HCT116 (cell line): ENCODE results near the gene POC1A. TPM values are rescaled to one million over a fixed set of nuclear protein-coding genes. Genes with fewer than 3 reads are reported as not detected.

ENCODE experiments used
- ATAC-seq: fragments of 200-7000 bp; cut with Tn5 transposase; 2 replicates; pipeline ENCODE4 v1.9.1; 2020; ENCODE audit warnings: mild to moderate bottlenecking, moderate library complexity
- BruUV-seq: library from RNA; stranded (reverse); fragments of 400-500 nt; replicated peaks from 2 replicates; lab custom pipeline; 2021; lab: Mats Ljungman, UMichigan
- CTCF ChIA-PET: fragments of 300-600 bp; sonication (Branson Sonifier 250); formaldehyde crosslinking; loops from one replicate; lab custom pipeline; 2021; ENCODE audit warnings: antibody characterized with exemption; lab: Charles Lee
- POLR2A ChIA-PET: fragments of 300-600, 350-600 bp; sonication (Branson Sonifier 250); formaldehyde crosslinking; loops from one replicate; lab custom pipeline; 2021; ENCODE audit warnings: antibody characterized with exemption; lab: Charles Lee
- RAD21 ChIA-PET, 2 experiments: fragments of 300-600 bp; sonication (Branson Sonifier 250); formaldehyde crosslinking; loops; one replicate each; lab custom pipeline; 2023; ENCODE audit warnings: low total read pairs in 2 of 2; ENCODE audit not compliant: uncharacterized antibody in 2 of 2, unreplicated experiment in 2 of 2, low non-redundant PET in 1 of 2; lab: Charles Lee
- DNase-seq: peaks from one replicate; pipeline ENCODE4 v3.0.0-alpha.2; 2010; ENCODE audit warnings: low read depth, low spot score
- H2AFZ ChIP-seq: fragments of 200-600 bp; shearing (Covaris generic), sonication (generic); 2 replicates; pipeline ENCODE4 v1.6.1; 2017; ENCODE audit warnings: low read depth, mixed run types, mixed read lengths, antibody characterized with exemption, low read length; ENCODE audit not compliant: poor library complexity, severe bottlenecking
- H3K27ac ChIP-seq: 2 replicates; pipeline ENCODE4 v1.5.1; 2012; ENCODE audit warnings: low read depth, low read length
- H3K27me3 ChIP-seq: fragments of 200-600 bp; sonication (generic); 2 replicates; pipeline ENCODE4 v1.6.1; 2016; ENCODE audit warnings: mixed run types, low read length, mixed read lengths; ENCODE audit not compliant: insufficient read depth
- H3K36me3 ChIP-seq, 2 experiments: fragments of 200-500 bp in 1 of 2; fragments of 200-600 bp in 1 of 2; sonication (Bioruptor generic) in 1 of 2; sonication (generic) in 1 of 2; 2 replicates each; pipeline versions ENCODE4 v1.5.1 to v1.6.1; 2014 to 2016; ENCODE audit warnings: low read length in 2 of 2, inconsistent platforms in 1 of 2, mixed read lengths in 1 of 2, mixed run types in 1 of 2; ENCODE audit not compliant: insufficient read depth in 2 of 2, control insufficient read depth in 1 of 2
- H3K4me1 ChIP-seq, 2 experiments: fragments of 200-600 bp in 1 of 2; sonication (generic) in 1 of 2; 2 replicates each; pipeline versions ENCODE4 v1.5.1 to v1.6.1; 2012 to 2017; ENCODE audit warnings: low read length in 2 of 2, inconsistent platforms in 1 of 2, mild to moderate bottlenecking in 1 of 2, mixed read lengths in 1 of 2, mixed run types in 1 of 2, moderate library complexity in 1 of 2; ENCODE audit not compliant: insufficient read depth in 2 of 2, control insufficient read depth in 1 of 2
- H3K4me2 ChIP-seq: fragments of 200-600 bp; sonication (generic); 2 replicates; pipeline ENCODE4 v1.6.1; 2017; ENCODE audit warnings: mixed run types, low read length, mixed read lengths
- H3K4me3 ChIP-seq, 2 experiments: fragments of 200-600 bp in 1 of 2; sonication (generic) in 1 of 2; replicated peaks in 1 of 2; 2 replicates each; pipeline ENCODE4 v1.5.1; 2011 to 2016; ENCODE audit warnings: low read length in 2 of 2, control low read depth in 1 of 2, low read depth in 1 of 2, mild to moderate bottlenecking in 1 of 2, mixed read lengths in 1 of 2, mixed run types in 1 of 2
- H3K79me2 ChIP-seq: fragments of 200-600 bp; sonication (generic); 2 replicates; pipeline ENCODE4 v1.6.1; 2017; ENCODE audit warnings: mild to moderate bottlenecking, mixed run types, low read length, moderate library complexity, mixed read lengths; ENCODE audit not compliant: insufficient read depth
- H3K9ac ChIP-seq: fragments of 200-600 bp; sonication (generic); 2 replicates; pipeline ENCODE4 v1.6.1; 2016; ENCODE audit warnings: low read length, mixed read lengths
- H3K9me2 ChIP-seq: fragments of 200-600 bp; sonication (generic), shearing (Covaris generic); 2 replicates; pipeline ENCODE4 v1.6.1; 2017; ENCODE audit warnings: mixed run types, mild to moderate bottlenecking, moderate library complexity; ENCODE audit not compliant: insufficient read depth
- H3K9me3 ChIP-seq, 2 experiments: fragments of 200-500 bp in 1 of 2; fragments of 200-600 bp in 1 of 2; sonication (Bioruptor generic) in 1 of 2; sonication (generic) in 1 of 2; 2 replicates each; pipeline ENCODE4 v1.6.1; 2014 to 2017; ENCODE audit warnings: low read length in 2 of 2, mixed read lengths in 2 of 2, inconsistent platforms in 1 of 2, low read depth in 1 of 2, mild to moderate bottlenecking in 1 of 2, mixed run types in 1 of 2, moderate library complexity in 1 of 2; ENCODE audit not compliant: control insufficient read depth in 1 of 2, insufficient read depth in 1 of 2
- H4K20me1 ChIP-seq: fragments of 200-600 bp; sonication (generic), shearing (Covaris generic); 2 replicates; pipeline ENCODE4 v1.6.1; 2017; ENCODE audit warnings: mixed run types, mild to moderate bottlenecking, moderate library complexity; ENCODE audit not compliant: insufficient read depth
- CBX3 ChIP-seq: IDR thresholded peaks from 2 replicates; pipeline ENCODE4 v1.6.1; 2012; ENCODE audit warnings: low read depth
- CTCF ChIP-seq, 3 experiments: fragments of 200-600 bp in 1 of 3; sonication (generic) in 1 of 3; IDR thresholded peaks in 2 of 3; conservative IDR thresholded peaks in 1 of 3; 2 replicates each; pipeline ENCODE4 v1.5.1; 2012 to 2017; ENCODE audit warnings: low read depth in 2 of 3, low read length in 2 of 3, antibody characterized with exemption in 1 of 3, borderline replicate concordance in 1 of 3, control low read depth in 1 of 3, mild to moderate bottlenecking in 1 of 3, mixed read lengths in 1 of 3, mixed run types in 1 of 3, moderate library complexity in 1 of 3; ENCODE audit not compliant: insufficient read depth in 1 of 3
- EGR1 ChIP-seq: IDR thresholded peaks from 2 replicates; pipeline ENCODE4 v1.6.1; 2012; ENCODE audit warnings: low read depth
- EZH2 ChIP-seq: fragments of 200-600 bp; sonication (generic); IDR thresholded peaks from 2 replicates; pipeline ENCODE4 v1.6.1; 2017; ENCODE audit warnings: antibody characterized with exemption, mixed run types
- EZH2phosphoT487 ChIP-seq: fragments of 200-600 bp; IDR thresholded peaks from 2 replicates; pipeline ENCODE4 v1.6.1; 2018; ENCODE audit warnings: antibody characterized with exemption, borderline replicate concordance
- JUND ChIP-seq: IDR thresholded peaks from 2 replicates; pipeline ENCODE4 v1.6.1; 2012
- POLR2AphosphoS5 ChIP-seq: IDR thresholded peaks from 2 replicates; pipeline ENCODE4 v1.6.1; 2011; ENCODE audit warnings: mild to moderate bottlenecking, low read depth, low read length, moderate library complexity
- SRF ChIP-seq: IDR thresholded peaks from 2 replicates; pipeline ENCODE4 v1.6.1; 2012; ENCODE audit warnings: low read depth
- TCF7L2 ChIP-seq: IDR thresholded peaks from 2 replicates; pipeline ENCODE4 v1.7.0; 2011; ENCODE audit warnings: borderline replicate concordance, inconsistent platforms; ENCODE audit not compliant: insufficient read depth, insufficient read length; ENCODE audit errors: extremely low read depth
- YY1 ChIP-seq: IDR thresholded peaks from 2 replicates; pipeline ENCODE4 v1.6.1; 2011; ENCODE audit warnings: low read length, low read depth, moderate library complexity, mild to moderate bottlenecking; ENCODE audit not compliant: insufficient replicate concordance; ENCODE audit errors: extremely low read depth
- ZBTB33 ChIP-seq: IDR thresholded peaks from 2 replicates; pipeline ENCODE4 v1.6.1; 2011; ENCODE audit warnings: mild to moderate bottlenecking, low read length, moderate library complexity; ENCODE audit not compliant: insufficient replicate concordance; ENCODE audit errors: extremely low read depth
- ZFX ChIP-seq: fragments of 450-650 bp; IDR thresholded peaks from 2 replicates; pipeline ENCODE4 v1.6.1; 2017
- ZNF274 ChIP-seq: fragments of 200-500 bp; sonication (Bioruptor generic); IDR thresholded peaks from 2 replicates; pipeline ENCODE4 v1.6.1; 2014; ENCODE audit warnings: mild to moderate bottlenecking, low read depth, low read length, inconsistent platforms
- intact Hi-C: fragments of 100-400 bp; cut with micrococcal nuclease; formaldehyde crosslinking; loops from 2 replicates; pipeline ENCODE4 v1.10.0; 2022
- total RNA-seq: library from RNA; stranded (reverse); gene quantifications from one replicate; pipeline ENCODE4 v1.2.1, GENCODE V29; 2021; ENCODE audit not compliant: unreplicated experiment
- TF ChIP-seq, protein P1 (sequence below): IDR thresholded peaks from 2 replicates; pipeline ENCODE4 v1.6.1; 2012
- TF ChIP-seq, protein P2 (sequence below): IDR thresholded peaks from 2 replicates; pipeline ENCODE4 v1.6.1; 2012

The POC1A gene
- total RNA-seq, 1 experiment from 2014 or later: 34.0 TPM

- POLR2A ChIA-PET: no interaction called here
- intact Hi-C loops: no loop called here
- no TSS peak for BruUV-seq
Measured at GRCh38 chr3:52191663-52192062, 37.4 kb upstream of the POC1A start.

More at GRCh38 chr3:52191663-52192062, 37.4 kb upstream of the POC1A start:
- Histone ChIP-seq H3K36me3 (no peaks in the 10 kb centered on the region), H3K4me1 (peaks cover 0 to 11% of the 10 kb centered on the region in 2 experiments; a peak in 3 of 4 replicates), H4K20me1 (no peaks in the 10 kb centered on the region), H3K9me3 (no peaks in the 10 kb centered on the region), H3K27me3 (no peaks in the 10 kb centered on the region), H2AFZ (no peak overlapping the region), H3K79me2 (no peaks in the 10 kb centered on the region), H3K27ac (no peak overlapping the region), H3K9me2 (no peaks in the 10 kb centered on the region), H3K4me2 (no peak overlapping the region), H3K4me3 (no peak overlapping the region), H3K9ac (no peak overlapping the region)
- no peak for DNase-seq
- no peak for ATAC-seq
- CTCF ChIA-PET: no interaction called here
- TF ChIP-seq EGR1 (no peak), ZBTB33 (no peak), ZFX (no peak), POLR2AphosphoS5 (no peak), EZH2phosphoT487 (no peak), JUND (no peak), SRF (no peak), CTCF (IDR thresholded peaks at IDR 0.05 in 2 of 3, conservative IDR thresholded peaks at IDR 0.05 in 1 of 3; ENCODE audit: borderline replicate concordance in 1 of 3, insufficient read depth in 1 of 3, low read depth in 2 of 3, low read length in 2 of 3) (no peak), ZNF274 (no peak), TCF7L2 (no peak), CBX3 (no peak), EZH2 (no peak), YY1 (no peak)
- TF ChIP-seq, protein P1, sequence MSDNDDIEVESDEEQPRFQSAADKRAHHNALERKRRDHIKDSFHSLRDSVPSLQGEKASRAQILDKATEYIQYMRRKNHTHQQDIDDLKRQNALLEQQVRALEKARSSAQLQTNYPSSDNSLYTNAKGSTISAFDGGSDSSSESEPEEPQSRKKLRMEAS: no peak
- TF ChIP-seq, protein P2, sequence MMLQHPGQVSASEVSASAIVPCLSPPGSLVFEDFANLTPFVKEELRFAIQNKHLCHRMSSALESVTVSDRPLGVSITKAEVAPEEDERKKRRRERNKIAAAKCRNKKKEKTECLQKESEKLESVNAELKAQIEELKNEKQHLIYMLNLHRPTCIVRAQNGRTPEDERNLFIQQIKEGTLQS: no peak
- RAD21 ChIA-PET: no interaction called here
